ENCODE data around the gene SLC1A1.
A peak's percentile ranks its signal among the peaks of the same experiment; 100 is the strongest.

The SLC1A1 gene

DNA sequence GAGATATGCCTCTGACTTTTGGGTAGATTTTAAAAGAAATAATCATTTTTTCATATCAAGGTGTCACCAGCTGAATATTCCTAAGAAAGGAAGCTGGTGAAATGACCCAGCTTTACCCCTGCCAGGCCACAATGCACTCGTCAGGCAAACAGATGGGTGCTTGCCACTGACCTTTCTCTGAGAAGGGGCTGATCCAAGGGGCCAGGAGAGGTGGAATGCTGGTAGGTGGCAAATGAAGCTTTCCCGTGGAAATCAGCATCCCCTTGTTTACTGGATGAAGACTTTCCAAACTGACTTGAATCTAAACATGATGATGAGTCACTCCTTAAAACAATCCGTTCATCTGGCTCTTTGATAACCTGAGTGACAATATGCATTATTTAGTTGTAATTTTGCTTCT is 127.5 kb downstream of the SLC1A1 start:
- Histone ChIP-seq H3K9ac (ENCODE audit: low read depth, low read length) (no peak overlapping the region), H3K9me3 (ENCODE audit: control insufficient read depth, insufficient read depth, low read length) (no peaks in the 10 kb centered on the region), H3K27me3 (ENCODE audit: control insufficient read depth, insufficient read depth, low read length) (no peaks in the 10 kb centered on the region), H3K27ac (ENCODE audit: low read depth, low read length) (peak overlapping the region; percentile 36), H3K4me1 (ENCODE audit: control insufficient read depth, insufficient read depth, low read length) (peaks cover 43% of the 10 kb centered on the region), H3K36me3 (ENCODE audit: control insufficient read depth, insufficient read depth, low read length) (no peaks in the 10 kb centered on the region), H3K4me3 (ENCODE audit: low read depth, low read length) (no peak overlapping the region)

DNA sequence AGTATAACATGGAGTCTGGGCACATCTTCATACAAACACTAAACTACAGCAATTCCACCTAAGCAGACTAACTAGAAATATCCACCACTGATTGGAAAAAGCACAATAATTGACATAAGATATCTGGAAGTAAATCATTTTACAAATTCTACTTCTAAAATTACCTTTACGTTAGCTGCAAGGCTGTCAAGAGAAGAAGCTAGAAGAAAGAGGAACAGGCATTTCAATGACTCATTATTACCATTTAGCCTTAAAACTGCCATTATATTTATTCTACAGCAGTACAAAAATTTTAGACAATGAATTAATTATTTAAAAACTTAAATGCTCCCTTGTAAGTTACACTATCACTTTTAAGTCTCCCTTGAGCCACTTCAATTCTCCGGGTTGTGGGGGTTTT is 128.4 kb downstream of the SLC1A1 start:
- Histone ChIP-seq H3K27ac (ENCODE audit: low read depth, low read length) (no peak overlapping the region), H3K9ac (ENCODE audit: low read depth, low read length) (no peak overlapping the region), H3K4me3 (ENCODE audit: low read depth, low read length) (no peak overlapping the region), H3K9me3 (ENCODE audit: control insufficient read depth, insufficient read depth, low read length) (no peaks in the 10 kb centered on the region), H3K4me1 (ENCODE audit: control insufficient read depth, insufficient read depth, low read length) (peaks cover 43% of the 10 kb centered on the region), H3K27me3 (ENCODE audit: control insufficient read depth, insufficient read depth, low read length) (no peaks in the 10 kb centered on the region), H3K36me3 (ENCODE audit: control insufficient read depth, insufficient read depth, low read length) (no peaks in the 10 kb centered on the region)

DNA sequence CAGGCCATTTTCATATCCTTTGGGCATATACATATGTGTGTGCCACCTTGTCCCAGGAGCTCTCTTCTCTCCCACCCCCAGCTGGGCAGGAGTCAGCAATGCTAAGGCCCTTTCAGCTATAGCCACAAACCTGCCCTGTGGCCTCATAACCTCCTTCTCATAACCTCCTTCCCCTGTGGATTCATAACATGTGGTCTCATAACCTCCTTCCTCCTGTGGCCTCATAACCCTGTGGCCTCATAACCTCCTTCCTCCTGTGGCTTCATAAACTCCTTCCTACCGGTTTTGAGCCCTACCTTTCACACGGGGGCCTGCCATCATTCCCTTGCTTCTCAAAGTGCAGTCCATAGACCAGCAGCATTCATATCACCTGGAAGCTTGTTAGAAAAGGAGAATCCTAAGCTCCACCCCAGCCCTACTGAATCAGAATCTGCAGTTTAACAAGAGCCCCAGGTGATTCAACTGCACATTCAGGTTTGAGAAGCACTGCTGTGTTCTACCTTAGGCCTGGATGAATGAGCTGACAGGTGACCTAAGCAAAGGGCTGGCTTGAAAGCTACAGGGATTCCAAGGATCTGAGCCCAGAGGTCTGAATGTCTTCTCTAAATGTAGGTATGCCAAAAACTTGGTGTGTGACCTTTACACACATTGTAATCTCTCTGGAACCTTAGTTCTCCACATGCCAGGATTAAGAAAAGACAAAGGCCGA is 129.9 kb downstream of the SLC1A1 start:
- Histone ChIP-seq H3K4me3 (ENCODE audit: low read depth, low read length) (no peak overlapping the region), H3K9ac (ENCODE audit: low read depth, low read length) (peak overlapping the region; percentile 5; the same call in 1 of the 2 replicates), H3K9me3 (ENCODE audit: control insufficient read depth, insufficient read depth, low read length) (no peaks in the 10 kb centered on the region), H3K27me3 (ENCODE audit: control insufficient read depth, insufficient read depth, low read length) (no peaks in the 10 kb centered on the region), H3K36me3 (ENCODE audit: control insufficient read depth, insufficient read depth, low read length) (no peaks in the 10 kb centered on the region), H3K27ac (ENCODE audit: low read depth, low read length) (peak overlapping the region; percentile 88), H3K4me1 (ENCODE audit: control insufficient read depth, insufficient read depth, low read length) (peaks cover 43% of the 10 kb centered on the region)

DNA sequence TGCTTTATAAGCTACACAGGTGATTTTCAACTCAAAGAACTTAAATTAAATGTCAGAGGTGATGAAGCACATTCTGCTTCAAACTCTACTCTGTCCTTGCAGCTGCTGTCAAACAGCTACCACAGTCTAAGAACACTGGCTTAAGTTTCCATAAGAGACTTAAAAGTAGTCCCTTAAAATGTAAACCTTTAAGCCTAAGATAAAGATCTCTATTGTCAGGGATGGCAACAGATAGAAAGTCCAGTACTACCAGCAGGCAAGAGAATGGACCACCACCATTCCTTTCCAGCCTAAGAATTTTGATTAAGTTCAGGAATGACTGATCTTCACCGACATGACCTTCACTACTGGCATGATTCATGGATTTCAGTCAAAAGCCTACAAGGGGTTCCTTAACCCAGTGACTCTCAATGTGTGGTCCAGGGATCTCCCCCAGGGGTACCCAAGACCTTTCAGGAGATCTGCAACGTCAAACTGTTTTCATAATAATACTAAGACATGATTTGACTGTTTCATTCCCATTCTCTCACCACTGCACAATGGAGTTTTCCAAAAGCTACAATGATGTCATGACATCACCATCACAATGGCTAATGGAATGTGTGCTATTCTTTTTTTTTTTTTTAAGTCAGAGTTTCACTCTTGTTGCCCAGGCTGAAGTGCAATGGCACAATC is 130.8 kb downstream of the SLC1A1 start:
- Histone ChIP-seq H3K4me1 (ENCODE audit: control insufficient read depth, insufficient read depth, low read length) (peaks cover 43% of the 10 kb centered on the region), H3K9me3 (ENCODE audit: control insufficient read depth, insufficient read depth, low read length) (no peaks in the 10 kb centered on the region), H3K27me3 (ENCODE audit: control insufficient read depth, insufficient read depth, low read length) (no peaks in the 10 kb centered on the region), H3K27ac (ENCODE audit: low read depth, low read length) (peak overlapping the region; percentile 88), H3K36me3 (ENCODE audit: control insufficient read depth, insufficient read depth, low read length) (no peaks in the 10 kb centered on the region), H3K9ac (ENCODE audit: low read depth, low read length) (peak overlapping the region; percentile 5; the same call in 1 of the 2 replicates), H3K4me3 (ENCODE audit: low read depth, low read length) (no peak overlapping the region; the same call in 1 of the 2 replicates)

DNA sequence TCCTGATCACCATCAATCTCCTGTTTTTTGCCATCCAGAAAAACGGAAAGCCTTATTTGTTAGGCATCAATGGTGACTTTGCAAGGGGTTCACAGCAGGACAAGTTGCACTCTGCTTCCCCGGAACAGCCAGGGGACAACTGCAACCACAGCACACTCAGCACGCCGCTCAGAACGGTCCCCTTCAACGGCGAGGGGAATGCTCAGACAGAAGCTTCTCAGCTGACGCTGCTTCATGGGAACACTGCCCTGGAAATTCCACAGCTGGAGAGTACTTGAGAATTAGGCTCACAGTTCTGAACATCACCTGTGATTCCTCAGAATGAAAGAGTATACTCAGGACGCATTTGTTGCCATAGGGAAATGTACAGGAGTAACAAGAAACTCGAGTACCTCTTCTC is 131.7 kb downstream of the SLC1A1 start:
- H3K9me3 ChIP-seq (ENCODE audit: control insufficient read depth, insufficient read depth, low read length) = no peaks in the 10 kb centered on the region
- no peaks in the 10 kb centered on the region for H3K27me3 ChIP-seq (ENCODE audit: control insufficient read depth, insufficient read depth, low read length)
- H3K27ac ChIP-seq (ENCODE audit: low read depth, low read length) = peak overlapping the region; percentile 76
- no peak overlapping the region for H3K4me3 ChIP-seq (ENCODE audit: low read depth, low read length)
- peaks cover 42% of the 10 kb centered on the region for H3K4me1 ChIP-seq (ENCODE audit: control insufficient read depth, insufficient read depth, low read length)
- no peaks in the 10 kb centered on the region for H3K36me3 ChIP-seq (ENCODE audit: control insufficient read depth, insufficient read depth, low read length)
- H3K9ac ChIP-seq (ENCODE audit: low read depth, low read length) = no peak overlapping the region

DNA sequence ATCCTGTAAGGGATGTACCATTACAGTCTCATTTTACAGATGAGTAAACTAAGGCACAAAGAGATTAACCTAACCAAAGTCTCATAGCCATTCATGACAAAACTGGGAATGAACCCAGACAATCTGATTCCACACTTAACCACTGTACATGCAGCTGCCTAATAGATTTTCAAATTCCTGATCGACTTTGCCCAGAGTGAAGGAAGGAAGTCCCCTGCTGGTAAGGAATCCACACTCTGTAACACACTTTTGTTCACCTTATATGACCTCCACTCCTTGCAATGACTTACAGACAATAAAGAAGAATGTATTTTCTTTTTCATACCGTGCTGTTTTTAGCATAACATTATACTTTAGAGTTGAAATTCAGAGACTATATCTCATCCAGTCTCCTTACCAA is 140.6 kb downstream of the SLC1A1 start:
- Histone ChIP-seq H3K9ac (ENCODE audit: low read depth, low read length) (no peak overlapping the region), H3K27ac (ENCODE audit: low read depth, low read length) (peak overlapping the region; percentile 3), H3K4me1 (ENCODE audit: control insufficient read depth, insufficient read depth, low read length) (peaks cover 27% of the 10 kb centered on the region), H3K4me3 (ENCODE audit: low read depth, low read length) (no peak overlapping the region), H3K9me3 (ENCODE audit: control insufficient read depth, insufficient read depth, low read length) (no peaks in the 10 kb centered on the region), H3K27me3 (ENCODE audit: control insufficient read depth, insufficient read depth, low read length) (no peaks in the 10 kb centered on the region), H3K36me3 (ENCODE audit: control insufficient read depth, insufficient read depth, low read length) (no peaks in the 10 kb centered on the region)

All from HUES48 (cell line).